ENCODE data around the gene INPP5K.

INPP5K gene

GRCh38 chr17:1505586-1505985 lies 10.8 kb downstream of the INPP5K start:
- no peak for ATAC-seq

GRCh38 chr17:1504866-1505265 lies 11.5 kb downstream of the INPP5K start:
- no peak for ATAC-seq
- TF ChIP-seq, protein P1, sequence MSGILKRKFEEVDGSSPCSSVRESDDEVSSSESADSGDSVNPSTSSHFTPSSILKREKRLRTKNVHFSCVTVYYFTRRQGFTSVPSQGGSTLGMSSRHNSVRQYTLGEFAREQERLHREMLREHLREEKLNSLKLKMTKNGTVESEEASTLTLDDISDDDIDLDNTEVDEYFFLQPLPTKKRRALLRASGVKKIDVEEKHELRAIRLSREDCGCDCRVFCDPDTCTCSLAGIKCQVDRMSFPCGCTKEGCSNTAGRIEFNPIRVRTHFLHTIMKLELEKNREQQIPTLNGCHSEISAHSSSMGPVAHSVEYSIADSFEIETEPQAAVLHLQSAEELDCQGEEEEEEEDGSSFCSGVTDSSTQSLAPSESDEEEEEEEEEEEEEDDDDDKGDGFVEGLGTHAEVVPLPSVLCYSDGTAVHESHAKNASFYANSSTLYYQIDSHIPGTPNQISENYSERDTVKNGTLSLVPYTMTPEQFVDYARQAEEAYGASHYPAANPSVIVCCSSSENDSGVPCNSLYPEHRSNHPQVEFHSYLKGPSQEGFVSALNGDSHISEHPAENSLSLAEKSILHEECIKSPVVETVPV (CRISPR knock-in tag; IDR thresholded peaks at IDR 0.05): no peak
- TF ChIP-seq, protein P2, sequence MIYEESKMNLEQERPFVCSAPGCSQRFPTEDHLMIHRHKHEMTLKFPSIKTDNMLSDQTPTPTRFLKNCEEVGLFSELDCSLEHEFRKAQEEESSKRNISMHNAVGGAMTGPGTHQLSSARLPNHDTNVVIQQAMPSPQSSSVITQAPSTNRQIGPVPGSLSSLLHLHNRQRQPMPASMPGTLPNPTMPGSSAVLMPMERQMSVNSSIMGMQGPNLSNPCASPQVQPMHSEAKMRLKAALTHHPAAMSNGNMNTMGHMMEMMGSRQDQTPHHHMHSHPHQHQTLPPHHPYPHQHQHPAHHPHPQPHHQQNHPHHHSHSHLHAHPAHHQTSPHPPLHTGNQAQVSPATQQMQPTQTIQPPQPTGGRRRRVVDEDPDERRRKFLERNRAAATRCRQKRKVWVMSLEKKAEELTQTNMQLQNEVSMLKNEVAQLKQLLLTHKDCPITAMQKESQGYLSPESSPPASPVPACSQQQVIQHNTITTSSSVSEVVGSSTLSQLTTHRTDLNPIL (CRISPR knock-in tag; IDR thresholded peaks at IDR 0.05; ENCODE audit: low read depth): no peak
- TF ChIP-seq ZNF8 (CRISPR knock-in tag; IDR thresholded peaks at IDR 0.05) (no peak), OSR1 (CRISPR knock-in tag; IDR thresholded peaks at IDR 0.05) (no peak), ZNF565 (CRISPR knock-in tag; conservative IDR thresholded peaks at IDR 0.05; ENCODE audit: low read depth) (no peak), CSDC2 (CRISPR knock-in tag; IDR thresholded peaks at IDR 0.05) (no peak), TOX (CRISPR knock-in tag; IDR thresholded peaks at IDR 0.05; ENCODE audit: borderline replicate concordance) (no peak)
- TF ChIP-seq, protein P3, sequence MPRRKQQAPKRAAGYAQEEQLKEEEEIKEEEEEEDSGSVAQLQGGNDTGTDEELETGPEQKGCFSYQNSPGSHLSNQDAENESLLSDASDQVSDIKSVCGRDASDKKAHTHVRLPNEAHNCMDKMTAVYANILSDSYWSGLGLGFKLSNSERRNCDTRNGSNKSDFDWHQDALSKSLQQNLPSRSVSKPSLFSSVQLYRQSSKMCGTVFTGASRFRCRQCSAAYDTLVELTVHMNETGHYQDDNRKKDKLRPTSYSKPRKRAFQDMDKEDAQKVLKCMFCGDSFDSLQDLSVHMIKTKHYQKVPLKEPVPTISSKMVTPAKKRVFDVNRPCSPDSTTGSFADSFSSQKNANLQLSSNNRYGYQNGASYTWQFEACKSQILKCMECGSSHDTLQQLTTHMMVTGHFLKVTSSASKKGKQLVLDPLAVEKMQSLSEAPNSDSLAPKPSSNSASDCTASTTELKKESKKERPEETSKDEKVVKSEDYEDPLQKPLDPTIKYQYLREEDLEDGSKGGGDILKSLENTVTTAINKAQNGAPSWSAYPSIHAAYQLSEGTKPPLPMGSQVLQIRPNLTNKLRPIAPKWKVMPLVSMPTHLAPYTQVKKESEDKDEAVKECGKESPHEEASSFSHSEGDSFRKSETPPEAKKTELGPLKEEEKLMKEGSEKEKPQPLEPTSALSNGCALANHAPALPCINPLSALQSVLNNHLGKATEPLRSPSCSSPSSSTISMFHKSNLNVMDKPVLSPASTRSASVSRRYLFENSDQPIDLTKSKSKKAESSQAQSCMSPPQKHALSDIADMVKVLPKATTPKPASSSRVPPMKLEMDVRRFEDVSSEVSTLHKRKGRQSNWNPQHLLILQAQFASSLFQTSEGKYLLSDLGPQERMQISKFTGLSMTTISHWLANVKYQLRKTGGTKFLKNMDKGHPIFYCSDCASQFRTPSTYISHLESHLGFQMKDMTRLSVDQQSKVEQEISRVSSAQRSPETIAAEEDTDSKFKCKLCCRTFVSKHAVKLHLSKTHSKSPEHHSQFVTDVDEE (CRISPR knock-in tag; IDR thresholded peaks at IDR 0.05): no peak

More at GRCh38 chr17:1505586-1505985, 10.8 kb downstream of the INPP5K start:
- TF ChIP-seq GLIS3 (CRISPR knock-in tag; IDR thresholded peaks at IDR 0.05) (no peak), ZNF70 (CRISPR knock-in tag; IDR thresholded peaks at IDR 0.05) (no peak)

DNA sequence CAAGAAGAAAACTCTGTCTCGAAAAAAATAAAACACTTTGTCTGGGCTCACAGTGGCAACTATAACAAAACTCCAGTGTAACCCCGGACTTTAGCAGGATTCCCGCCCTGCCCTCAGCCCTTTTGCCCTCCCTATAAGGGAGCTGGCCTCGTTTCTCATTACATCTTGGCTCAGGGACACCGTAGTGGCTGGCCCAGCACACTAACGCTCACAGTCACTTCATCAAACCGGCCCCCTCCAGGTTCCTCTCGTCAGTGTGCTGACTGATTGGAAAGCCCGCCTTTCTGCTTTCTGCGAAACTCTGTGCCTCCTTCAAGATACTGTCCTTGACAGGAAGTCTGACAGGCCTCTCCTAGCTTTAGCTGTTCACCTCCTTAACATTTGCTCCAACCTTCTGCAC lies 12.7 kb downstream of the INPP5K start:
- no peak for ATAC-seq
- TF ChIP-seq ZNF70 (CRISPR knock-in tag; IDR thresholded peaks at IDR 0.05) (no peak), POU6F1 (CRISPR knock-in tag; IDR thresholded peaks at IDR 0.05; ENCODE audit: borderline replicate concordance, low read depth) (no peak), ZNF8 (CRISPR knock-in tag; IDR thresholded peaks at IDR 0.05) (no peak), ZFP30 (CRISPR knock-in tag; IDR thresholded peaks at IDR 0.05) (no peak), CSDC2 (CRISPR knock-in tag; IDR thresholded peaks at IDR 0.05) (no peak), SNAI2 (CRISPR knock-in tag; IDR thresholded peaks at IDR 0.05) (no peak), TOX (CRISPR knock-in tag; IDR thresholded peaks at IDR 0.05; ENCODE audit: borderline replicate concordance) (no peak), ZNF565 (CRISPR knock-in tag; conservative IDR thresholded peaks at IDR 0.05; ENCODE audit: low read depth) (no peak), TCF4 (CRISPR knock-in tag; IDR thresholded peaks at IDR 0.05; ENCODE audit: borderline replicate concordance) (no peak), PPARA (CRISPR knock-in tag; IDR thresholded peaks at IDR 0.05; ENCODE audit: borderline replicate concordance) (no peak), RARB (CRISPR knock-in tag; IDR thresholded peaks at IDR 0.05) (no peak), OSR1 (CRISPR knock-in tag; IDR thresholded peaks at IDR 0.05) (no peak), ESRRG (CRISPR knock-in tag; IDR thresholded peaks at IDR 0.05) (no peak), ARNTL (CRISPR knock-in tag; IDR thresholded peaks at IDR 0.05; ENCODE audit: borderline replicate concordance, low read depth) (no peak), GLIS3 (CRISPR knock-in tag; IDR thresholded peaks at IDR 0.05) (no peak)
- TF ChIP-seq, protein P4, sequence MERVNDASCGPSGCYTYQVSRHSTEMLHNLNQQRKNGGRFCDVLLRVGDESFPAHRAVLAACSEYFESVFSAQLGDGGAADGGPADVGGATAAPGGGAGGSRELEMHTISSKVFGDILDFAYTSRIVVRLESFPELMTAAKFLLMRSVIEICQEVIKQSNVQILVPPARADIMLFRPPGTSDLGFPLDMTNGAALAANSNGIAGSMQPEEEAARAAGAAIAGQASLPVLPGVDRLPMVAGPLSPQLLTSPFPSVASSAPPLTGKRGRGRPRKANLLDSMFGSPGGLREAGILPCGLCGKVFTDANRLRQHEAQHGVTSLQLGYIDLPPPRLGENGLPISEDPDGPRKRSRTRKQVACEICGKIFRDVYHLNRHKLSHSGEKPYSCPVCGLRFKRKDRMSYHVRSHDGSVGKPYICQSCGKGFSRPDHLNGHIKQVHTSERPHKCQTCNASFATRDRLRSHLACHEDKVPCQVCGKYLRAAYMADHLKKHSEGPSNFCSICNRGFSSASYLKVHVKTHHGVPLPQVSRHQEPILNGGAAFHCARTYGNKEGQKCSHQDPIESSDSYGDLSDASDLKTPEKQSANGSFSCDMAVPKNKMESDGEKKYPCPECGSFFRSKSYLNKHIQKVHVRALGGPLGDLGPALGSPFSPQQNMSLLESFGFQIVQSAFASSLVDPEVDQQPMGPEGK (CRISPR knock-in tag; IDR thresholded peaks at IDR 0.05; ENCODE audit: borderline replicate concordance): no peak
- TF ChIP-seq, protein P3 (CRISPR knock-in tag; IDR thresholded peaks at IDR 0.05): no peak
